AG08395 (cell line): ENCODE results near the gene RSAD2.
A peak's percentile ranks its signal among the peaks of the same experiment; 100 is the strongest.

Experiments used
- DNase-seq: peaks from one replicate; pipeline ENCODE4 v3.0.0; 2012; ENCODE audit warnings: mixed read lengths, low spot score

RSAD2 gene

DNA sequence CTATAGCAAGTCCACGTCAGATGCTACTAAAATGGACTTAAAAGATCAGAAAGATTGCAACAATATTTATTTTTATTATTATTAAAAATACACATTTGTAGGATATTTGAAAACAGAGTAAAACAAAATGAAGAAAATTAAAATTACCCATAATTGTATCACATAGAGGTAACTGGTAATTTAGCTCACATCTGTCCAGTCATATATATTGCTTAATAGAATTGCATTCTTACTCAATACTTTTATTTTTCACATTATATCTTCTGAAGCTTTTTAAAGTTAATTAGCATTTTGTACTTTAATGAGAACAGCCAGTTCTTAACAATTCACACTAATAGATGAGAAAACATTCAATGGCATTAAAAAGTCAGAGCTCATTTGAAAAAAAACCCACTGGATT, 28.1 kb downstream of the RSAD2 start:
- no peak for DNase-seq

GRCh38 chr2:6906165-6906741, 28.7 kb downstream of the RSAD2 start:
- no peak for DNase-seq

DNA sequence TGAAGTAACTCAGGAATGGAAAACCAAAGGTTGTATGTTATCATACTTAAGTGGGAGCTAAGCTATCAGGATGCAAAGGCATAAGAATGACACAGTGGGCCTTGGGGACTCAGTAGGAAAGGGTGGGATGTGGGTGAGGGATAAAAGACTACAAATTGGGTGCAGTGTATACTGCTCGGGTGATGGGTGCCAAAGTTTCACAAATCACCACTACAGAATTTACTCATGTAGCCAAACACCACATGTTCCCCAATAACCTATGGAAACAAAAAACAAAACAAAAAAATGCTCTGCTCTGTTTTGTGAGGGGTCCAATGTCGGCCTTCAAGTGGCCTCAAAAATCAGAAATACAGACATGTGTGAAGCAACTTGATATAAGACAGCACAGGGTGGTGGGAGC, 30.7 kb downstream of the RSAD2 start:
- no peak for DNase-seq

- no peak for DNase-seq
Measured at GRCh38 chr2:6909431-6910385, 32.1 kb downstream of the RSAD2 start.

DNA sequence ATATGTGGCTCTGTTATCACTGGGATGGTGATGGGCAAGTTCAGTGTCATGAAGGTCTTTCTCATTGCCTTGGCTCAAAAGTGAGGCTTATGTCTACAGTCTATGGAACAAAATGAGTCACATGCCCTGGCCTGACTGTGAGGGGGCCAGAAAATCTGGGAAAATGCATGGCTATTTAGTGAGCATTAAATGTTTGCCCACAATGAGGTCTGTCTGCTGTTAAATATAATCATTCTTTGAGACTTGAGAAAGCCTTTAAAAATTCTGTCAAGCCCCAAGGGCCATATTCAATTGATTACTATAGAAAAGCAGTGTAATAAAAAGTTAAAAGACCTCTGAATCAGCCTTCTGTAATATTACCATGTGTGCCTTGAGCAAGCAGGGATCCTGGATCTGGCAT, 34.1 kb downstream of the RSAD2 start:
- no peak for DNase-seq

DNA sequence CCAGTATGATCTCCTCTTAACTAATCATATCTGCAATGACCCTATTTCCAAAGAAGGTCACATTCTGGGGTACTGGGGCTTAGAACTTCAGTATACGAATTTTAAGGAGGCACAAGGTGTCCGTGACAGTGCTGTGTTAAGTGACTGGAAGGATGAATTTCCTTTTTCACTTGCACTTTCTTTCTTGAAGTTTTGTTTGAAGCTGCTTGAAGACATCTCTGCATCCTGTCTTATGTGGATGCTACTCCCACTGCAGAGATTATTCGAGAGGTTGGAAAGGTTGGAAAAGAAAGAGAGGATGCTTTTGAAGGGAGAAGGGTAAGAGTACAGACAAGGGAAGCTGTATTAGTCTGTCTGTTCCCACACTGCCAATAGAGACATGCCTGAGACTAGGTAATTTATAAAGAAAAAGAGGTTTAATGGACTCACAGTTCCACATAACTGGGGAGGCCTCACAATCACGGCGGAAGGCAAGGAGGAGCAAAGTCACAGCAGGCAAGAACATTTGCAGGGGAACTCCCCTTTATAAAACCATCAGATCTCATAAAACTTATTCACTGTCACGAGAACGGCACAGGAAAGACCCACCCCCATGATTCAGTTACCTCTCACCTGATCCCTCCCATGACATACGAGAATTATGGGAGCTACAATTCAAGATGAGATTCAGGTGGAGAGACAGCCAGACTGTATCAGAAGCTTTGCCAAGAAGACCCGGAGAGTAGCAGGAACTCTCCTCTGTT, 36.0 kb downstream of the RSAD2 start:
- no peak for DNase-seq

GRCh38 chr2:6914828-6915227, 37.3 kb downstream of the RSAD2 start:
- DNase-seq: no peak

DNA sequence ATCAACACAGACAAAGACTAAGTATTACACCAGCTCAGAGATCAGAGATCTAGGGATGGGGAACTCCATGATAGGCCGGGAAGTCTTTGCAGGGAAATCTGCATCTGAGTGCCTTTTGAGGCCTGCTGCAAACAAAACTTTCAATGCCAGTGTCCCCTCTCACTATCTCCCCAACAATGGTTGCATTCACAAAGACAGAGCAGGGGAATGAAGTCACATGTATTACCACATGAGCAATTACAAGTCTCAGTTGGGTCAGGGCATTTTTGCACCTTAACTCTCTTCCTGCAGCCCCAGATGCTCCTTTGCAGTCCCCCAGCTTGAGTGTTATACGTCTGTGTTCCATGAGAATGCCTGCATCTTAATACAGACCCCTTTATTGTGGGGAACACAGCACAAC, 37.8 kb downstream of the RSAD2 start:
- no peak for DNase-seq

DNA sequence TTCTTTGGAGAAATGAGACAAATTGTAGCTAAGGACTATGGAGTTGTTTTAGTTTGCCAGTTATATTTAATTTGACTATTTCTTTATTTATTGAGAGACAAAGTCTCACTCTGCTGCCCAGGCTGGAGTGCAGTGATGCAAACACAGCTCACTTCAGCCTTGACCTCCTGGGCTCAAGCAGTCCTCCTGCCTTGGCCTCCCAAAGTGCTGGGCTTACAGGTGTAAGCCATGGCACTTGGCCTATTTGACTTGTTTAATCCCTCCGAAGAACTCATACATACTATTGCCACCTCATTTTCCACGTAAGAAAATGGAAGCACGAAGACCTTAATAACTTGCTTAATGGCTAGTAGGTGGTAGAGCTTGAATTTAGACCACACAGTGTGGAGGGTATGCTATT, 38.6 kb downstream of the RSAD2 start:
- DNase-seq: no peak

DNA sequence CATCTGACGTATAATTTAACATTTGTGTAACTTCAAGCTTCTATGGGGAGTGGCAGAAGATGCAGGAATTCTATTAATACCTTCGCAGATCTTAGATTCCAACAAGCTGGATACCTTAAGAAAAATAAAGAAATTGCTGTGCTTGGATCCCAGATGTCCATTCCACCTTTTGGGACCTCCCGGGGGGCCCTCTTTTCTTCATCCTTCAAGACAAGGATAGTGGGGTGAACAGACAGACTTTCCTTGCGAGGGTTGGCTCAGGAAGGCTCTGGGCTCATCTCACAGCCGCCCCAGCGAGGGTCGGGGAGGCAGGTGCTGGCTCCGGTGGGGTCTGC, 39.1 kb downstream of the RSAD2 start:
- no peak for DNase-seq

GRCh38 chr2:6917071-6917760, 39.6 kb downstream of the RSAD2 start, which contains the start of gene RNF144A:
Gene RNF144A, plus strand, starts transcription at chr2:6917412. Its CDS starts 79,515 bp downstream, at chr2:6996927.
- peak; percentile 85 for DNase-seq

DNA sequence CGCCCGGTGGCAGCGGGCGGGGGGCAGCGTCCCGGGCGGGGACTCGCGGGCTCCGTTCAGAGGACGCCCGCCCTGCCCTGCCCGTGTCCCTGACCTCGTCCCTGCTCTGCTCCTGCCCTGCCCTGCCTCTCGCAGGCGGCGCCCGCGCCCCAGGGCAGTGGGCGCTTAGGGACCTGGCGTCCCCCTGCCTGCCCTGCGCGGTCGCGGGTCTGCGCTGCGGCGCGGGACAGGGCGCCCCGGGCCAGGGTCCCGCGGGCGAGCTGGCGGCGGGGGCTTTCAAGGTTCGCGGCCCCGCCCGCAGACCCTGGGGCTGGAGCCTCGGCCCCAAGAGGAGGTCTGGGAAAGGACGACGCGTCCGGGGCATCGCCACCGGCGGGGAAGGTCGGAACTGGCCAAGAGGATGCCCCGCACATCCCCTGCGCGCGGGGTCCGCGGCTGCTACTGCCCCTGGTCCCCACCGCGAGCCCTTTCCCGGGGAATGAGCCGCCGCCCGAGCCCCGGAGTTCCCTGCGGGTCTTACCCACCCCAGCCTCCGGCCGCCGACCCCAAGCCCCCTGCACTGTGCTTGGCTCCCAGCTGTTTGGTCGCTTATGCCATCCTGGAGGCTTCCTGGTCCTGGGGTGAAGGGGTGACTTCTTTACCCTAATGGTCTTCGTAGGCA, 40.3 kb downstream of the RSAD2 start:
- DNase-seq: no peak

GRCh38 chr2:6919901-6920742, 42.5 kb downstream of the RSAD2 start:
- DNase-seq: no peak

DNA sequence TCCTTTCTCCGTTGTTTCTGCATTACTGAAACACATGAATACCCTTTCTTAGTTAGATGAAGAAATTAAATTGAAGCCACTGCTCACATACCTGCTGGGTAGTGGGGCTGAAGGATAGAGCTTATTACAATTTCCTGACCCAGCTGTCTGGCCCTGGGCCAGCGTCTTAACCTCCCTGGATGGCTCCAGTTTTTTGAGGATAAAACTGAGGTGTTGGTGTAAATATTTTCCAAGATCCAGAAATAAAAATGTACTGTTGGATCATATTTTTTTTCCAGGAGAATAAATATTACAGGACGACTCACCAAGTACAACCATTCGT, 43.1 kb downstream of the RSAD2 start:
- DNase-seq: no peak

DNA sequence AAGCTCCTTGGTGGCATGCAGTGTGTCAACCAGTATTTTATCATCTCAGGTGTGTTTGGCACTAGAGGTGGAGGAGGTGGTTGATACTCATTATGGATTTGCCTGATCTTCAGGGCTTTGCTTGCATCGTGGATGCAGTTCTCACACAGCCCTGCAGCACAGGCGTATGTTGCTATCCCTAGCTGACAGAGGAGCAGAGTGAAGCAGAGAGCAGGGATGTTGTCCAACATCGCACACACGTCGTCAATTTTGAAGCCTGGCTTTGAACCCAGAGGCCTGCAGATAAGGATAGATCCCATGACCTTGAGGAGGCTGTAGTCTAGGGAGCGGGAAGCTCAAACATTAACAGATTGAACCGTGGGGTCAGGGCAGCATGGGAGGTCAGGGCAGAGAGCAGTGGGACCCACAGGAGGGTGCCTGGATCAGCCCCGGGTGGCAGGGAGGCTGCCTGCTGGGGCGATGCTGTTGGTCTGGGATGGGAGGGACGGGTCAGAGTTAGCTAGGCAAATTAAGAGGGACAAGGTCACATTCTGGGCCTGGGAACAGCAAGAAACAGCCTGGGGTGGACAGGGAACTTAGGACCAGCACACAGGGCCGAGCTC, 43.8 kb downstream of the RSAD2 start:
- no peak for DNase-seq

GRCh38 chr2:6922201-6922656, 44.7 kb downstream of the RSAD2 start:
- no peak for DNase-seq

- DNase-seq: no peak
Measured at GRCh38 chr2:6923319-6923718, 45.7 kb downstream of the RSAD2 start.

GRCh38 chr2:6924101-6924923, 46.7 kb downstream of the RSAD2 start:
- DNase-seq: no peak

- no peak for DNase-seq
Measured at GRCh38 chr2:6924924-6925409, 47.4 kb downstream of the RSAD2 start.
